Peyer's patch (tissue), 4 donors: ENCODE data around the gene SLC39A7.

Experiments
- CTCF ChIP-seq, 6 experiments: fragments of 450-650 bp in 4 of 6; fragments of 200-600 bp in 2 of 6; sonication (generic) in 1 of 6; IDR thresholded peaks; one replicate each; pipeline ENCODE4 v1.5.1; 2017 to 2019; ENCODE audit warnings: antibody characterized with exemption in 6 of 6, mild to moderate bottlenecking in 3 of 6, moderate library complexity in 1 of 6
- POLR2A ChIP-seq, 2 donors: fragments of 450-650 bp; IDR thresholded peaks; one replicate each; pipeline ENCODE4 v1.5.1; 2017; ENCODE audit warnings: antibody characterized with exemption in 2 of 2, mild to moderate bottlenecking in 2 of 2, moderate library complexity in 2 of 2

GRCh38 chr6:33151050-33151449 lies 49.6 kb upstream of the SLC39A7 start:
- no peak for TF ChIP-seq POLR2A (IDR thresholded peaks at IDR 0.05)
- no peak for TF ChIP-seq CTCF (IDR thresholded peaks at IDR 0.05)
